Liver (tissue), 9 donors: ENCODE results near the gene METTL3. TPM values are rescaled to one million over a fixed set of nuclear protein-coding genes. Genes with fewer than 3 reads are reported as not detected.

Source experiments
- DNase-seq: peaks from one replicate; pipeline ENCODE4 v3.0.0-alpha.2; 2017; ENCODE audit warnings: low spot score
- H3K27ac ChIP-seq, 2 donors: one replicate each; pipeline ENCODE4 v1.7.0; 2013; ENCODE audit warnings: inconsistent platforms in 2 of 2, low read length in 2 of 2, control low read depth in 1 of 2, low read depth in 1 of 2, mild to moderate bottlenecking in 1 of 2
- H3K27me3 ChIP-seq, 4 donors: one replicate each; pipeline versions ENCODE4 v1.6.1 to v1.7.0; 2013; ENCODE audit warnings: low read length in 3 of 4, inconsistent platforms in 1 of 4, mild to moderate bottlenecking in 1 of 4, moderate library complexity in 1 of 4; ENCODE audit not compliant: control insufficient read depth in 4 of 4, insufficient read depth in 4 of 4
- H3K36me3 ChIP-seq, 4 donors: one replicate each; pipeline versions ENCODE4 v1.6.1 to v1.7.0; 2013; ENCODE audit warnings: low read length in 3 of 4, mild to moderate bottlenecking in 3 of 4, low read depth in 1 of 4, moderate library complexity in 1 of 4; ENCODE audit not compliant: control insufficient read depth in 4 of 4, insufficient read depth in 3 of 4
- H3K4me1 ChIP-seq, 4 donors: one replicate each; pipeline versions ENCODE4 v1.6.1 to v1.7.0; 2013; ENCODE audit warnings: low read length in 3 of 4, mild to moderate bottlenecking in 3 of 4, moderate library complexity in 1 of 4; ENCODE audit not compliant: control insufficient read depth in 4 of 4, insufficient read depth in 4 of 4
- H3K4me3 ChIP-seq, 3 donors: one replicate each; pipeline versions ENCODE4 v1.6.1 to v1.7.0; 2013; ENCODE audit warnings: low read length in 3 of 3, control low read depth in 1 of 3, low read depth in 1 of 3, mild to moderate bottlenecking in 1 of 3
- H3K9ac ChIP-seq, 2 donors: one replicate each; pipeline ENCODE4 v1.7.0; 2013; ENCODE audit warnings: low read length in 2 of 2, mild to moderate bottlenecking in 2 of 2, moderate library complexity in 2 of 2, control low read depth in 1 of 2, low read depth in 1 of 2
- H3K9me3 ChIP-seq, 4 donors: one replicate each; pipeline versions ENCODE4 v1.6.1 to v1.7.0; 2013; ENCODE audit warnings: low read length in 3 of 4; ENCODE audit not compliant: control insufficient read depth in 4 of 4
- EGR1 ChIP-seq, 2 donors: IDR thresholded peaks; 2 replicates each; pipeline ENCODE4 v1.6.1; 2016 to 2018; ENCODE audit warnings: antibody characterized with exemption in 2 of 2, low read depth in 2 of 2
- FOXA1 ChIP-seq: IDR thresholded peaks from 2 replicates; pipeline ENCODE4 v1.6.1; 2016; ENCODE audit warnings: antibody characterized with exemption
- FOXA2 ChIP-seq: IDR thresholded peaks from 2 replicates; pipeline ENCODE4 v1.6.1; 2016; ENCODE audit warnings: antibody characterized with exemption
- GABPA ChIP-seq, 2 donors: IDR thresholded peaks in 1 of 2; conservative IDR thresholded peaks in 1 of 2; 2 replicates each; pipeline ENCODE4 v1.6.1; 2016; ENCODE audit warnings: antibody characterized with exemption in 2 of 2, mild to moderate bottlenecking in 1 of 2, moderate library complexity in 1 of 2
- HNF4A ChIP-seq, 2 donors: conservative IDR thresholded peaks; 2 replicates each; pipeline ENCODE4 v1.6.1; 2016; ENCODE audit warnings: antibody characterized with exemption in 2 of 2, mild to moderate bottlenecking in 2 of 2
- HNF4G ChIP-seq: IDR thresholded peaks from 2 replicates; pipeline ENCODE4 v1.6.1; 2016; ENCODE audit warnings: antibody characterized with exemption
- JUND ChIP-seq, 2 donors: IDR thresholded peaks; 2 replicates each; pipeline ENCODE4 v1.6.1; 2016; ENCODE audit warnings: antibody characterized with exemption in 2 of 2
- NR2F2 ChIP-seq: IDR thresholded peaks from 2 replicates; pipeline ENCODE4 v1.6.1; 2016; ENCODE audit warnings: antibody characterized with exemption
- RAD21 ChIP-seq, 2 donors: IDR thresholded peaks; 2 replicates each; pipeline ENCODE4 v1.6.1; 2016; ENCODE audit warnings: antibody characterized with exemption in 2 of 2, mild to moderate bottlenecking in 2 of 2
- RXRA ChIP-seq, 2 donors: IDR thresholded peaks; 2 replicates each; pipeline ENCODE4 v1.6.1; 2017 to 2018; ENCODE audit warnings: antibody characterized with exemption in 2 of 2, mild to moderate bottlenecking in 1 of 2
- SP1 ChIP-seq: IDR thresholded peaks from 2 replicates; pipeline ENCODE4 v1.6.1; 2018; ENCODE audit warnings: antibody characterized with exemption, mild to moderate bottlenecking
- TAF1 ChIP-seq: conservative IDR thresholded peaks from 2 replicates; pipeline ENCODE4 v1.6.1; 2016; ENCODE audit warnings: antibody characterized with exemption, mild to moderate bottlenecking
- YY1 ChIP-seq: IDR thresholded peaks from 2 replicates; pipeline ENCODE4 v1.6.1; 2016; ENCODE audit warnings: antibody characterized with exemption, mild to moderate bottlenecking
- WGBS: extraction: QIAGEN DNeasy Blood & Tissue Kit; methylation state at CpG from one replicate; pipeline ENCODE4 v1.1.7; 2013; 5-methylcytosine and 5-hydroxymethylcytosine counted together
- polyA plus RNA-seq, 2 donors: library from polyadenylated mRNA; stranded (reverse) in 1 of 2; unstranded in 1 of 2; fragments of 200-250 nt in 1 of 2; fragments of >200 nt in 1 of 2; fragmentation: Nextera tagmentation in 1 of 2; extraction: Ambion mirVana in 1 of 2; gene quantifications; one replicate each; pipeline versions ENCODE4 v1.2.1 to v1.2.3, GENCODE V29; 2013 to 2015
- total RNA-seq, 2 donors: library from RNA; depleted of rRNA; stranded (reverse); fragments of >200 nt; gene quantifications; one replicate each; pipeline ENCODE4 v1.2.3, GENCODE V29; 2014
- TF ChIP-seq, protein P1 (sequence below): IDR thresholded peaks from 2 replicates; pipeline ENCODE4 v1.6.1; 2016; ENCODE audit warnings: antibody characterized with exemption, mild to moderate bottlenecking
- TF ChIP-seq, protein P2 (sequence below): IDR thresholded peaks from 2 replicates; pipeline ENCODE4 v1.6.1; 2016; ENCODE audit warnings: antibody characterized with exemption
- TF ChIP-seq, protein P3 (sequence below): fragments of 150-350 bp; IDR thresholded peaks from 2 replicates; pipeline ENCODE4 v1.5.1; 2017; ENCODE audit warnings: improper control_type of control experiment, low read depth, low read length; ENCODE audit not compliant: missing input control
- TF ChIP-seq, protein P4 (sequence below): IDR thresholded peaks from 2 replicates; pipeline ENCODE4 v1.6.1; 2016; ENCODE audit warnings: antibody characterized with exemption
- donor health status: healthy.
- donor health status: healthy.
- donor health status: healthy.
- donor health status: healthy.
- donor health status: healthy.

The METTL3 gene
- total and polyA plus RNA-seq, 4 donors = 10.5 to 50.8 (median 24.9) TPM

DNA sequence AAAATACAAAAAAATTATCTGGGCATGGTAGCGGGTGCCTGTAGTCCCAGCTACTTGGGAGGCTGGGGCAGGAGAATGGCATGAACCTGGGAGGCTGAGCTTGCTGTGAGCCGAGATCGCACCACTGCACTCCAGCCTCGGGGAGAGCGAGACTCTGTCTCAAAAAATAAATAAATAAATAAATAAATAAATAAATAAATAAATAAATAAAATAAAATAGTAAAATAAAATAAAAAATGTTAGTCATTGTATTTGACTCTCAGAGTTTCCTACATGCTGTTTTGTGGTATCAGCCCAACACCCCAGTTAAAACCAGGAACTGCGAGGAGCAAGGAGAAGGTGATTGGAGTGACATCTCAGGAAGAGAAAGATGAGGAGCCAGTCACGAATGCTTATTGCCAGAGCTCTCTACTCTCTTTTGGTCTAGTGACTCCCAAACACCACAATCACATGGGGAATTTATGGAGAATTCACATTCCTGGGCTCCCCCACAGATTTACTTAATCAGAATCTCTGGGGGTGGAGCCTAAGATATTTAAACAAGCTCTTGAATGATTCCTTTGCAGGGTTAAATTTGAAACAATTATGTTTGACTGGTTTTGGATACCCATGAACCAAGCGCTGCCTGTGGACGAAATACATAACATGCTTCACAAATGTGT is 30.4 kb upstream of the METTL3 start:
- WGBS = 88% methylated on average over 9 of the region's 9 CpGs
- no peak overlapping the region for H3K27ac ChIP-seq
- H3K4me3 ChIP-seq = no peak overlapping the region
- peaks cover 0 to 3% (median 0%) of the 10 kb centered on the region in 4 donors for H3K27me3 ChIP-seq
- H3K9me3 ChIP-seq = no peaks in the 10 kb centered on the region
- H3K9ac ChIP-seq = no peak overlapping the region
- H3K4me1 ChIP-seq = peaks cover 0 to under 1% (median 0%) of the 10 kb centered on the region in 4 donors
- DNase-seq = no peak
- H3K36me3 ChIP-seq = no peaks in the 10 kb centered on the region
- TF ChIP-seq, protein P1, sequence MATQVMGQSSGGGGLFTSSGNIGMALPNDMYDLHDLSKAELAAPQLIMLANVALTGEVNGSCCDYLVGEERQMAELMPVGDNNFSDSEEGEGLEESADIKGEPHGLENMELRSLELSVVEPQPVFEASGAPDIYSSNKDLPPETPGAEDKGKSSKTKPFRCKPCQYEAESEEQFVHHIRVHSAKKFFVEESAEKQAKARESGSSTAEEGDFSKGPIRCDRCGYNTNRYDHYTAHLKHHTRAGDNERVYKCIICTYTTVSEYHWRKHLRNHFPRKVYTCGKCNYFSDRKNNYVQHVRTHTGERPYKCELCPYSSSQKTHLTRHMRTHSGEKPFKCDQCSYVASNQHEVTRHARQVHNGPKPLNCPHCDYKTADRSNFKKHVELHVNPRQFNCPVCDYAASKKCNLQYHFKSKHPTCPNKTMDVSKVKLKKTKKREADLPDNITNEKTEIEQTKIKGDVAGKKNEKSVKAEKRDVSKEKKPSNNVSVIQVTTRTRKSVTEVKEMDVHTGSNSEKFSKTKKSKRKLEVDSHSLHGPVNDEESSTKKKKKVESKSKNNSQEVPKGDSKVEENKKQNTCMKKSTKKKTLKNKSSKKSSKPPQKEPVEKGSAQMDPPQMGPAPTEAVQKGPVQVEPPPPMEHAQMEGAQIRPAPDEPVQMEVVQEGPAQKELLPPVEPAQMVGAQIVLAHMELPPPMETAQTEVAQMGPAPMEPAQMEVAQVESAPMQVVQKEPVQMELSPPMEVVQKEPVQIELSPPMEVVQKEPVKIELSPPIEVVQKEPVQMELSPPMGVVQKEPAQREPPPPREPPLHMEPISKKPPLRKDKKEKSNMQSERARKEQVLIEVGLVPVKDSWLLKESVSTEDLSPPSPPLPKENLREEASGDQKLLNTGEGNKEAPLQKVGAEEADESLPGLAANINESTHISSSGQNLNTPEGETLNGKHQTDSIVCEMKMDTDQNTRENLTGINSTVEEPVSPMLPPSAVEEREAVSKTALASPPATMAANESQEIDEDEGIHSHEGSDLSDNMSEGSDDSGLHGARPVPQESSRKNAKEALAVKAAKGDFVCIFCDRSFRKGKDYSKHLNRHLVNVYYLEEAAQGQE = no peak
- no peak for TF ChIP-seq SP1
- no peak for TF ChIP-seq TAF1
- TF ChIP-seq, protein P2, sequence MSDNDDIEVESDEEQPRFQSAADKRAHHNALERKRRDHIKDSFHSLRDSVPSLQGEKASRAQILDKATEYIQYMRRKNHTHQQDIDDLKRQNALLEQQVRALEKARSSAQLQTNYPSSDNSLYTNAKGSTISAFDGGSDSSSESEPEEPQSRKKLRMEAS = no peak
- no peak for TF ChIP-seq RXRA (IDR thresholded peaks at IDR 0.05)
- no peak for TF ChIP-seq EGR1 (IDR thresholded peaks at IDR 0.05; ENCODE audit: low read depth in 2 of 2)
- no peak for TF ChIP-seq NR2F2
- TF ChIP-seq HNF4A (conservative IDR thresholded peaks at IDR 0.05) = no peak
- TF ChIP-seq JUND (IDR thresholded peaks at IDR 0.05) = no peak
- TF ChIP-seq GABPA (IDR thresholded peaks at IDR 0.05 in 1 of 2, conservative IDR thresholded peaks at IDR 0.05 in 1 of 2) = no peak
- no peak for TF ChIP-seq HNF4G
- TF ChIP-seq RAD21 (IDR thresholded peaks at IDR 0.05) = no peak
- TF ChIP-seq FOXA2 = no peak
- TF ChIP-seq FOXA1 = no peak
- TF ChIP-seq, protein P3, sequence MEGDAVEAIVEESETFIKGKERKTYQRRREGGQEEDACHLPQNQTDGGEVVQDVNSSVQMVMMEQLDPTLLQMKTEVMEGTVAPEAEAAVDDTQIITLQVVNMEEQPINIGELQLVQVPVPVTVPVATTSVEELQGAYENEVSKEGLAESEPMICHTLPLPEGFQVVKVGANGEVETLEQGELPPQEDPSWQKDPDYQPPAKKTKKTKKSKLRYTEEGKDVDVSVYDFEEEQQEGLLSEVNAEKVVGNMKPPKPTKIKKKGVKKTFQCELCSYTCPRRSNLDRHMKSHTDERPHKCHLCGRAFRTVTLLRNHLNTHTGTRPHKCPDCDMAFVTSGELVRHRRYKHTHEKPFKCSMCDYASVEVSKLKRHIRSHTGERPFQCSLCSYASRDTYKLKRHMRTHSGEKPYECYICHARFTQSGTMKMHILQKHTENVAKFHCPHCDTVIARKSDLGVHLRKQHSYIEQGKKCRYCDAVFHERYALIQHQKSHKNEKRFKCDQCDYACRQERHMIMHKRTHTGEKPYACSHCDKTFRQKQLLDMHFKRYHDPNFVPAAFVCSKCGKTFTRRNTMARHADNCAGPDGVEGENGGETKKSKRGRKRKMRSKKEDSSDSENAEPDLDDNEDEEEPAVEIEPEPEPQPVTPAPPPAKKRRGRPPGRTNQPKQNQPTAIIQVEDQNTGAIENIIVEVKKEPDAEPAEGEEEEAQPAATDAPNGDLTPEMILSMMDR = no peak
- no peak for TF ChIP-seq YY1

DNA sequence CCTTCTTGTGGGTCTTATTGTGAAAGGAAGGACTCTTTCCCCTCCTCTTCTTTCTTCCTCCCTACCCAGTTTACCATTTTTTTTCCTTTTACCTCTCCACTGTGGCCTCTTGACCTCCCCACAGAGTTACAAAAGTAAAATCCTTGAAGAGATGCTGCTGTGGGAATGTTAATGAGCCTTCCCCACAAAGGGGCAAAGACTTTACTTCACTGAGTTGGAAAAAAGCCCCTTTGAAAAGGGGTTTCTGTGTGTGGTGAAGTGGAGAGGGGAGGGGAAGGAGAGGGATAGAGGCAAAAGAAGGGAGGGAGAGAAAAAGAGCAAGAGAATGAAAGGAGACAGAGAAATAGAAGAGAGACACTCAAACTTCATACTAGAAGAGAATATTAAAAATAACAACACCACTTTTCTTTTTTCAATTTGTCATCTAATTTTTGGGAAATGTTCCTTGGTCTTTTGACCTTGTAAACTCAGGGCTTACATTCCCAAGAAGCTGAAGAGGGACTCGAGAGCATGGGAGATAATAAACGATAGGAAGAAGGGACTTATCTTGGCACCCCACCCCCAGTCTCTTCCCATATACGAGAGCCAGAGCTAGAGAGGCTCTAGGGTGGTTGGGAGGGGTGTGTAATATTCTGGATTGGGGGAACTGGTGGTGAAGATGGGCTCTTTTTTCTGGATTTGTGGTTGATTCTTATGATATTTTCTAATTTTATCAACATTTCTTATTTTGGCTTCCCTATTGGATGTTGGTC is 28.2 kb upstream of the METTL3 start:
- Histone ChIP-seq H3K4me1 (peaks cover 0 to 2% (median 0%) of the 10 kb centered on the region in 4 donors), H3K4me3 (no peak overlapping the region), H3K27ac (no peak overlapping the region), H3K27me3 (peaks cover 0 to 13% (median 2%) of the 10 kb centered on the region in 4 donors), H3K9me3 (peaks cover 0 to 3% (median 0%) of the 10 kb centered on the region in 4 donors), H3K36me3 (no peaks in the 10 kb centered on the region), H3K9ac (no peak overlapping the region)
- WGBS = 26% methylated on average over 3 of the region's 3 CpGs
- DNase-seq = no peak
- no peak for TF ChIP-seq TAF1
- no peak for TF ChIP-seq NR2F2
- TF ChIP-seq RXRA (IDR thresholded peaks at IDR 0.05) = no peak
- no peak for TF ChIP-seq GABPA (IDR thresholded peaks at IDR 0.05 in 1 of 2, conservative IDR thresholded peaks at IDR 0.05 in 1 of 2)
- TF ChIP-seq, protein P4, sequence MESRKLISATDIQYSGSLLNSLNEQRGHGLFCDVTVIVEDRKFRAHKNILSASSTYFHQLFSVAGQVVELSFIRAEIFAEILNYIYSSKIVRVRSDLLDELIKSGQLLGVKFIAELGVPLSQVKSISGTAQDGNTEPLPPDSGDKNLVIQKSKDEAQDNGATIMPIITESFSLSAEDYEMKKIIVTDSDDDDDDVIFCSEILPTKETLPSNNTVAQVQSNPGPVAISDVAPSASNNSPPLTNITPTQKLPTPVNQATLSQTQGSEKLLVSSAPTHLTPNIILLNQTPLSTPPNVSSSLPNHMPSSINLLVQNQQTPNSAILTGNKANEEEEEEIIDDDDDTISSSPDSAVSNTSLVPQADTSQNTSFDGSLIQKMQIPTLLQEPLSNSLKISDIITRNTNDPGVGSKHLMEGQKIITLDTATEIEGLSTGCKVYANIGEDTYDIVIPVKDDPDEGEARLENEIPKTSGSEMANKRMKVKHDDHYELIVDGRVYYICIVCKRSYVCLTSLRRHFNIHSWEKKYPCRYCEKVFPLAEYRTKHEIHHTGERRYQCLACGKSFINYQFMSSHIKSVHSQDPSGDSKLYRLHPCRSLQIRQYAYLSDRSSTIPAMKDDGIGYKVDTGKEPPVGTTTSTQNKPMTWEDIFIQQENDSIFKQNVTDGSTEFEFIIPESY = no peak
- no peak for TF ChIP-seq YY1
- TF ChIP-seq, protein P3 = no peak
- TF ChIP-seq HNF4G = no peak
- no peak for TF ChIP-seq FOXA1
- no peak for TF ChIP-seq SP1
- no peak for TF ChIP-seq HNF4A (conservative IDR thresholded peaks at IDR 0.05)
- no peak for TF ChIP-seq EGR1 (IDR thresholded peaks at IDR 0.05; ENCODE audit: low read depth in 2 of 2)
